GM23338 (cell line): ENCODE measurements around the gene KCNQ5. TPM values are rescaled to one million over a fixed set of nuclear protein-coding genes. Genes with fewer than 3 reads are reported as not detected.

Experiments
- ATAC-seq: fragments of 200-7000 bp; cut with Tn5 transposase; 3 replicates; pipeline ENCODE4 v1.9.1; 2020
- DNase-seq: peaks from one replicate; pipeline ENCODE4 v3.0.0-alpha.2; 2015; ENCODE audit warnings: low spot score
- H2AFZ ChIP-seq: fragments of 200-600 bp; sonication (generic); 2 replicates; pipeline ENCODE4 v1.8.0; 2016; ENCODE audit warnings: antibody characterized with exemption, mild to moderate bottlenecking, moderate library complexity
- H3F3A ChIP-seq: fragments of 200-600 bp; sonication (generic); replicated peaks from 2 replicates; pipeline ENCODE4 v1.8.0; 2017; ENCODE audit warnings: antibody characterized with exemption, mixed run types, low read depth
- H3K27ac ChIP-seq: fragments of 200-600 bp; sonication (generic); 2 replicates; pipeline ENCODE4 v1.6.1; 2016; ENCODE audit warnings: low read depth
- H3K27me3 ChIP-seq: fragments of 200-600 bp; sonication (generic); 2 replicates; pipeline ENCODE4 v1.8.0; 2016; ENCODE audit warnings: mild to moderate bottlenecking, mixed run types, moderate library complexity; ENCODE audit not compliant: insufficient read depth
- H3K36me3 ChIP-seq: fragments of 200-600 bp; sonication (generic); 2 replicates; pipeline ENCODE4 v1.8.0; 2016; ENCODE audit warnings: mild to moderate bottlenecking; ENCODE audit not compliant: insufficient read depth
- H3K4me1 ChIP-seq: fragments of 200-600 bp; sonication (generic); 2 replicates; pipeline ENCODE4 v1.8.0; 2016; ENCODE audit warnings: mild to moderate bottlenecking, moderate library complexity; ENCODE audit not compliant: insufficient read depth
- H3K4me2 ChIP-seq: fragments of 200-600 bp; sonication (generic); 2 replicates; pipeline ENCODE4 v1.7.1; 2017; ENCODE audit warnings: mixed run types
- H3K4me3 ChIP-seq: fragments of 200-600 bp; sonication (generic); 2 replicates; pipeline ENCODE4 v1.6.1; 2016; ENCODE audit warnings: mixed run types
- H3K79me2 ChIP-seq: fragments of 200-600 bp; sonication (generic); replicated peaks from 2 replicates; pipeline ENCODE4 v1.8.0; 2017; ENCODE audit warnings: mild to moderate bottlenecking; ENCODE audit not compliant: insufficient read depth
- H3K9me2 ChIP-seq: fragments of 200-600 bp; sonication (generic); 2 replicates; pipeline ENCODE4 v1.8.0; 2017; ENCODE audit not compliant: insufficient read depth
- H4K20me1 ChIP-seq: fragments of 200-600 bp; sonication (generic); replicated peaks from 2 replicates; pipeline ENCODE4 v1.8.0; 2017; ENCODE audit warnings: mild to moderate bottlenecking; ENCODE audit not compliant: insufficient read depth
- H3K27ac Mint-ChIP-seq: 2 replicates; pipeline ENCODE4 v1.8.0; 2020; ENCODE audit warnings: inconsistent platforms, mild to moderate bottlenecking, moderate library complexity, mixed read lengths
- H3K27me3 Mint-ChIP-seq: 3 replicates; pipeline ENCODE4 v1.8.0; 2022; ENCODE audit warnings: low read depth, mild to moderate bottlenecking, moderate library complexity, mixed read lengths, inconsistent platforms; ENCODE audit not compliant: insufficient read depth, poor library complexity
- H3K36me3 Mint-ChIP-seq: 3 replicates; pipeline ENCODE4 v1.8.0; 2021; ENCODE audit warnings: low read depth, mild to moderate bottlenecking, inconsistent platforms, moderate library complexity, mixed read lengths
- H3K4me1 Mint-ChIP-seq: 3 replicates; pipeline ENCODE4 v1.8.0; 2020; ENCODE audit warnings: mild to moderate bottlenecking, inconsistent platforms, mixed read lengths
- H3K4me3 Mint-ChIP-seq: 3 replicates; pipeline ENCODE4 v1.8.0; 2021; ENCODE audit warnings: moderate library complexity, mild to moderate bottlenecking, inconsistent platforms, mixed read lengths
- H3K9me3 Mint-ChIP-seq: 3 replicates; pipeline ENCODE4 v1.8.0; 2020; ENCODE audit warnings: moderate library complexity, mild to moderate bottlenecking, inconsistent platforms, mixed read lengths
- CREB1 ChIP-seq: fragments of 250-450 bp; sonication (Bioruptor Pico); IDR thresholded peaks from 2 replicates; pipeline ENCODE4 v1.5.0; 2020; ENCODE audit warnings: low read depth, mild to moderate bottlenecking, moderate library complexity
- ETS1 ChIP-seq: IDR thresholded peaks from 2 replicates; pipeline ENCODE4 v1.6.1; 2016; ENCODE audit warnings: antibody characterized with exemption
- EZH2 ChIP-seq: fragments of 200-600 bp; sonication (generic); IDR thresholded peaks from one replicate; pipeline ENCODE4 v1.8.0; 2017; ENCODE audit warnings: antibody characterized with exemption, mild to moderate bottlenecking, low read depth; ENCODE audit not compliant: unreplicated experiment
- EZH2phosphoT487 ChIP-seq: fragments of 200-600 bp; sonication (generic); IDR thresholded peaks from one replicate; pipeline ENCODE4 v1.8.1; 2018; ENCODE audit warnings: antibody characterized with exemption; ENCODE audit not compliant: unreplicated experiment
- JUNB ChIP-seq: IDR thresholded peaks from one replicate; pipeline ENCODE4 v1.6.1; 2016; ENCODE audit warnings: antibody characterized with exemption; ENCODE audit not compliant: unreplicated experiment
- NANOG ChIP-seq: IDR thresholded peaks from 2 replicates; pipeline ENCODE4 v1.6.1; 2016; ENCODE audit warnings: antibody characterized with exemption, borderline replicate concordance
- POLR2AphosphoS5 ChIP-seq: IDR thresholded peaks from 2 replicates; pipeline ENCODE4 v1.6.1; 2016; ENCODE audit warnings: antibody characterized with exemption, low read depth
- STAT1 ChIP-seq: IDR thresholded peaks from one replicate; pipeline ENCODE4 v1.6.1; 2016; ENCODE audit warnings: antibody characterized with exemption; ENCODE audit not compliant: unreplicated experiment
- ZNF114 ChIP-seq: fragments of 250-450 bp; sonication (Bioruptor Pico); IDR thresholded peaks from 2 replicates; pipeline ENCODE4 v1.5.0; 2020; ENCODE audit warnings: mild to moderate bottlenecking, moderate library complexity
- ZNF331 ChIP-seq: fragments of 250-450 bp; sonication (Bioruptor Pico); IDR thresholded peaks from 2 replicates; pipeline ENCODE4 v1.5.0; 2020; ENCODE audit warnings: low read depth, mild to moderate bottlenecking, moderate library complexity
- polyA plus RNA-seq: library from polyadenylated mRNA; unstranded; fragments of >200 nt; fragmentation: Nextera tagmentation; extraction: Ambion mirVana; gene quantifications from 2 replicates; pipeline ENCODE4 v1.2.1, GENCODE V29; 2016
- total RNA-seq: library from RNA; depleted of rRNA; stranded (reverse); fragments of >200 nt; shearing (Covaris generic); gene quantifications from 2 replicates; pipeline ENCODE4 v1.2.3, GENCODE V29; 2014
- TF ChIP-seq, protein P1 (sequence below), 2 experiments: fragments of 200-600 bp in 1 of 2; sonication (generic) in 1 of 2; conservative IDR thresholded peaks; 2 replicates each; pipeline versions ENCODE4 v1.5.1 to v1.6.1; 2016 to 2017; ENCODE audit warnings: antibody characterized with exemption in 2 of 2, low read depth in 2 of 2, mild to moderate bottlenecking in 2 of 2, moderate library complexity in 1 of 2
- TF ChIP-seq, protein P2 (sequence below): fragments of 250-450 bp; sonication (Bioruptor Pico); IDR thresholded peaks from 2 replicates; pipeline ENCODE4 v1.5.0; 2020; ENCODE audit warnings: mild to moderate bottlenecking, moderate library complexity

KCNQ5 gene
- total and polyA plus RNA-seq, 2 experiments from 2014 or later, result 0.68 to 0.87 TPM

GRCh38 chr6:72669324-72669723, 47.5 kb downstream of the KCNQ5 start:
- Histone ChIP-seq H3F3A (no peaks in the 10 kb centered on the region), H3K4me2 (no peak overlapping the region), H3K79me2 (no peaks in the 10 kb centered on the region), H3K9me2 (no peaks in the 10 kb centered on the region), H3K27me3 (no peaks in the 10 kb centered on the region), H2AFZ (no peak overlapping the region), H3K27ac (no peak overlapping the region), H4K20me1 (no peaks in the 10 kb centered on the region), H3K36me3 (no peaks in the 10 kb centered on the region), H3K4me1 (no peaks in the 10 kb centered on the region), H3K4me3 (no peak overlapping the region)
- H3K4me3 Mint-ChIP-seq, result no peak overlapping the region
- TF ChIP-seq, protein P1, sequence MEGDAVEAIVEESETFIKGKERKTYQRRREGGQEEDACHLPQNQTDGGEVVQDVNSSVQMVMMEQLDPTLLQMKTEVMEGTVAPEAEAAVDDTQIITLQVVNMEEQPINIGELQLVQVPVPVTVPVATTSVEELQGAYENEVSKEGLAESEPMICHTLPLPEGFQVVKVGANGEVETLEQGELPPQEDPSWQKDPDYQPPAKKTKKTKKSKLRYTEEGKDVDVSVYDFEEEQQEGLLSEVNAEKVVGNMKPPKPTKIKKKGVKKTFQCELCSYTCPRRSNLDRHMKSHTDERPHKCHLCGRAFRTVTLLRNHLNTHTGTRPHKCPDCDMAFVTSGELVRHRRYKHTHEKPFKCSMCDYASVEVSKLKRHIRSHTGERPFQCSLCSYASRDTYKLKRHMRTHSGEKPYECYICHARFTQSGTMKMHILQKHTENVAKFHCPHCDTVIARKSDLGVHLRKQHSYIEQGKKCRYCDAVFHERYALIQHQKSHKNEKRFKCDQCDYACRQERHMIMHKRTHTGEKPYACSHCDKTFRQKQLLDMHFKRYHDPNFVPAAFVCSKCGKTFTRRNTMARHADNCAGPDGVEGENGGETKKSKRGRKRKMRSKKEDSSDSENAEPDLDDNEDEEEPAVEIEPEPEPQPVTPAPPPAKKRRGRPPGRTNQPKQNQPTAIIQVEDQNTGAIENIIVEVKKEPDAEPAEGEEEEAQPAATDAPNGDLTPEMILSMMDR (conservative IDR thresholded peaks at IDR 0.05; ENCODE audit: low read depth in 2 of 2), result peak; percentile 17 to 29; a peak in 2 of 4 replicates
- TF ChIP-seq STAT1, result no peak
- H3K4me1 Mint-ChIP-seq, result no peaks in the 10 kb centered on the region
- peaks cover 3% of the 10 kb centered on the region; the same call in 1 of the 3 replicates for H3K9me3 Mint-ChIP-seq
- DNase-seq, result peak; percentile 8
- H3K36me3 Mint-ChIP-seq, result no peaks in the 10 kb centered on the region
- H3K27ac Mint-ChIP-seq, result no peak overlapping the region
- ATAC-seq, result peak; percentile 67
- H3K27me3 Mint-ChIP-seq, result peaks cover 2% of the 10 kb centered on the region

DNA sequence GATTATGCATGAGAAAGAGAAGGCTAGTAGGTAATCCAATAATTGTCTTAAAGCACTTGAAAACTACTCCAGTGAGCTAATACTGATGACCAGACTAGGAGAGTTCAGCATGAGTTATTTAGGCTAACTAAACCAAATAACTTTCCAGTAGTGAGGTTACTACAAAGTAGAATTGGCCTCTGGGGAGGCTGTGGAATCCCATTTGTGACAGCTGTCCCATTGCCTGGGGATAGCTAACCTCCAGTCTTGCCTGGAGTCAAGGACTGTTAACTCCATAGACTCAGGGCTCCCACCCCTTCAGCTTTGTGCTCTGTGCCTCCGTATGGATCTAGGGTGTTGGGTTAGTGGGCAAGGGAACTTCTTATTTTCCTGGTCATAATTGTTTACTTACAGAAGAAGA, 51.0 kb downstream of the KCNQ5 start:
- H3K36me3 ChIP-seq, result no peaks in the 10 kb centered on the region
- H3K4me1 ChIP-seq, result no peaks in the 10 kb centered on the region
- H3K27me3 Mint-ChIP-seq, result no peaks in the 10 kb centered on the region
- no peaks in the 10 kb centered on the region for H3K27me3 ChIP-seq
- no peak overlapping the region for H3K4me3 ChIP-seq
- H3K9me2 ChIP-seq, result no peaks in the 10 kb centered on the region
- no peak overlapping the region for H3K27ac ChIP-seq
- H2AFZ ChIP-seq, result no peak overlapping the region
- no peak for DNase-seq
- H3K9me3 Mint-ChIP-seq, result no peaks in the 10 kb centered on the region
- H3K27ac Mint-ChIP-seq, result no peak overlapping the region
- no peaks in the 10 kb centered on the region for H3K4me1 Mint-ChIP-seq
- H3F3A ChIP-seq, result no peaks in the 10 kb centered on the region
- H3K36me3 Mint-ChIP-seq, result no peaks in the 10 kb centered on the region
- H3K4me2 ChIP-seq, result no peak overlapping the region
- no peaks in the 10 kb centered on the region; the same call in 1 of the 2 replicates for H4K20me1 ChIP-seq
- no peaks in the 10 kb centered on the region for H3K79me2 ChIP-seq
- no peak for ATAC-seq
- no peak overlapping the region for H3K4me3 Mint-ChIP-seq
- TF ChIP-seq POLR2AphosphoS5 (no peak), JUNB (no peak), EZH2 (no peak), CREB1 (CRISPR knock-in tag) (no peak), EZH2phosphoT487 (no peak), ZNF114 (CRISPR knock-in tag) (no peak), ZNF331 (CRISPR knock-in tag) (no peak), ETS1 (no peak), NANOG (no peak)
- TF ChIP-seq, protein P1 (conservative IDR thresholded peaks at IDR 0.05; ENCODE audit: low read depth in 2 of 2), result no peak
- TF ChIP-seq, protein P2, sequence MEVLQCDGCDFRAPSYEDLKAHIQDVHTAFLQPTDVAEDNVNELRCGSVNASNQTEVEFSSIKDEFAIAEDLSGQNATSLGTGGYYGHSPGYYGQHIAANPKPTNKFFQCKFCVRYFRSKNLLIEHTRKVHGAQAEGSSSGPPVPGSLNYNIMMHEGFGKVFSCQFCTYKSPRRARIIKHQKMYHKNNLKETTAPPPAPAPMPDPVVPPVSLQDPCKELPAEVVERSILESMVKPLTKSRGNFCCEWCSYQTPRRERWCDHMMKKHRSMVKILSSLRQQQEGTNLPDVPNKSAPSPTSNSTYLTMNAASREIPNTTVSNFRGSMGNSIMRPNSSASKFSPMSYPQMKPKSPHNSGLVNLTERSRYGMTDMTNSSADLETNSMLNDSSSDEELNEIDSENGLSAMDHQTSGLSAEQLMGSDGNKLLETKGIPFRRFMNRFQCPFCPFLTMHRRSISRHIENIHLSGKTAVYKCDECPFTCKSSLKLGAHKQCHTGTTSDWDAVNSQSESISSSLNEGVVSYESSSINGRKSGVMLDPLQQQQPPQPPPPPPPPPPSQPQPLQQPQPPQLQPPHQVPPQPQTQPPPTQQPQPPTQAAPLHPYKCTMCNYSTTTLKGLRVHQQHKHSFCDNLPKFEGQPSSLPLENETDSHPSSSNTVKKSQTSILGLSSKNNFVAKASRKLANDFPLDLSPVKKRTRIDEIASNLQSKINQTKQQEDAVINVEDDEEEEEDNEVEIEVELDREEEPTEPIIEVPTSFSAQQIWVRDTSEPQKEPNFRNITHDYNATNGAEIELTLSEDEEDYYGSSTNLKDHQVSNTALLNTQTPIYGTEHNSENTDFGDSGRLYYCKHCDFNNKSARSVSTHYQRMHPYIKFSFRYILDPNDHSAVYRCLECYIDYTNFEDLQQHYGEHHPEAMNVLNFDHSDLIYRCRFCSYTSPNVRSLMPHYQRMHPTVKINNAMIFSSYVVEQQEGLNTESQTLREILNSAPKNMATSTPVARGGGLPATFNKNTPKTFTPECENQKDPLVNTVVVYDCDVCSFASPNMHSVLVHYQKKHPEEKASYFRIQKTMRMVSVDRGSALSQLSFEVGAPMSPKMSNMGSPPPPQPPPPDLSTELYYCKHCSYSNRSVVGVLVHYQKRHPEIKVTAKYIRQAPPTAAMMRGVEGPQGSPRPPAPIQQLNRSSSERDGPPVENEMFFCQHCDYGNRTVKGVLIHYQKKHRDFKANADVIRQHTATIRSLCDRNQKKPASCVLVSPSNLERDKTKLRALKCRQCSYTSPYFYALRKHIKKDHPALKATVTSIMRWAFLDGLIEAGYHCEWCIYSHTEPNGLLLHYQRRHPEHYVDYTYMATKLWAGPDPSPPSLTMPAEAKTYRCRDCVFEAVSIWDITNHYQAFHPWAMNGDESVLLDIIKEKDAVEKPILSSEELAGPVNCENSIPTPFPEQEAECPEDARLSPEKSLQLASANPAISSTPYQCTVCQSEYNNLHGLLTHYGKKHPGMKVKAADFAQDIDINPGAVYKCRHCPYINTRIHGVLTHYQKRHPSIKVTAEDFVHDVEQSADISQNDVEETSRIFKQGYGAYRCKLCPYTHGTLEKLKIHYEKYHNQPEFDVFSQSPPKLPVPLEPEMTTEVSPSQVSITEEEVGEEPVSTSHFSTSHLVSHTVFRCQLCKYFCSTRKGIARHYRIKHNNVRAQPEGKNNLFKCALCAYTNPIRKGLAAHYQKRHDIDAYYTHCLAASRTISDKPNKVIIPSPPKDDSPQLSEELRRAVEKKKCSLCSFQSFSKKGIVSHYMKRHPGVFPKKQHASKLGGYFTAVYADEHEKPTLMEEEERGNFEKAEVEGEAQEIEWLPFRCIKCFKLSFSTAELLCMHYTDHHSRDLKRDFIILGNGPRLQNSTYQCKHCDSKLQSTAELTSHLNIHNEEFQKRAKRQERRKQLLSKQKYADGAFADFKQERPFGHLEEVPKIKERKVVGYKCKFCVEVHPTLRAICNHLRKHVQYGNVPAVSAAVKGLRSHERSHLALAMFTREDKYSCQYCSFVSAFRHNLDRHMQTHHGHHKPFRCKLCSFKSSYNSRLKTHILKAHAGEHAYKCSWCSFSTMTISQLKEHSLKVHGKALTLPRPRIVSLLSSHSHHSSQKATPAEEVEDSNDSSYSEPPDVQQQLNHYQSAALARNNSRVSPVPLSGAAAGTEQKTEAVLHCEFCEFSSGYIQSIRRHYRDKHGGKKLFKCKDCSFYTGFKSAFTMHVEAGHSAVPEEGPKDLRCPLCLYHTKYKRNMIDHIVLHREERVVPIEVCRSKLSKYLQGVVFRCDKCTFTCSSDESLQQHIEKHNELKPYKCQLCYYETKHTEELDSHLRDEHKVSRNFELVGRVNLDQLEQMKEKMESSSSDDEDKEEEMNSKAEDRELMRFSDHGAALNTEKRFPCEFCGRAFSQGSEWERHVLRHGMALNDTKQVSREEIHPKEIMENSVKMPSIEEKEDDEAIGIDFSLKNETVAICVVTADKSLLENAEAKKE (CRISPR knock-in tag), result no peak
